Measurements from ENCODE around the gene DGKE. TPM values are rescaled to one million over a fixed set of nuclear protein-coding genes. Genes with fewer than 3 reads are reported as not detected.
A peak's percentile ranks its signal among the peaks of the same experiment; 100 is the strongest.

Gene DGKE
- total RNA-seq, 2 donors from 2014 or later = 7.8 to 10.5 TPM

- no peak for DNase-seq
- H3K4me1 ChIP-seq = no peaks in the 10 kb centered on the region
- no peak overlapping the region for H3K4me3 ChIP-seq
- H3K27me3 ChIP-seq = no peaks in the 10 kb centered on the region
- H3K9ac ChIP-seq (ENCODE audit: low read depth in 2 of 2, low read length in 2 of 2) = no peak overlapping the region
- no peak overlapping the region for H3K27ac ChIP-seq
- no peaks in the 10 kb centered on the region for H3K36me3 ChIP-seq
- no peak for TF ChIP-seq CTCF (IDR thresholded peaks at IDR 0.05)
- no peaks in the 10 kb centered on the region for H3K9me3 ChIP-seq
- intact Hi-C loops (cut with DNase I) = no loop called here
These were observed 7.1 kb upstream of the DGKE start for GRCh38 chr17:56826611-56827414.

GRCh38 chr17:56830726-56831368 lies 3.1 kb upstream of the DGKE start:
- Histone ChIP-seq H3K27me3 (no peaks in the 10 kb centered on the region), H3K9me3 (no peaks in the 10 kb centered on the region), H3K36me3 (no peaks in the 10 kb centered on the region), H3K4me1 (peaks cover 9% of the 10 kb centered on the region), H3K27ac (no peak overlapping the region), H3K9ac (ENCODE audit: low read depth in 2 of 2, low read length in 2 of 2) (no peak overlapping the region), H3K4me3 (no peak overlapping the region)
- DNase-seq = no peak
- no peak for TF ChIP-seq CTCF (IDR thresholded peaks at IDR 0.05)
- intact Hi-C loops (cut with DNase I) = no loop called here

GRCh38 chr17:56831369-56832095 lies 2.4 kb upstream of the DGKE start:
- Histone ChIP-seq H3K27ac (no peak overlapping the region), H3K4me3 (no peak overlapping the region), H3K4me1 (peaks cover 9% of the 10 kb centered on the region), H3K9ac (ENCODE audit: low read depth in 2 of 2, low read length in 2 of 2) (no peak overlapping the region), H3K36me3 (no peaks in the 10 kb centered on the region), H3K9me3 (no peaks in the 10 kb centered on the region), H3K27me3 (no peaks in the 10 kb centered on the region)
- TF ChIP-seq CTCF (IDR thresholded peaks at IDR 0.05) = no peak
- DNase-seq = no peak
- intact Hi-C loops (cut with DNase I) = no loop called here

- H3K4me3 ChIP-seq = peak overlapping the region; percentile 87
- H3K4me1 ChIP-seq = peaks cover 9% of the 10 kb centered on the region
- no peak for TF ChIP-seq CTCF (IDR thresholded peaks at IDR 0.05)
- DNase-seq = no peak
- no peaks in the 10 kb centered on the region for H3K9me3 ChIP-seq
- intact Hi-C loops (cut with DNase I) = no loop called here
- H3K27me3 ChIP-seq = no peaks in the 10 kb centered on the region
- H3K36me3 ChIP-seq = no peaks in the 10 kb centered on the region
- H3K9ac ChIP-seq (ENCODE audit: low read depth in 2 of 2, low read length in 2 of 2) = peak overlapping the region in 1 of 2 donors; percentile 32
- H3K27ac ChIP-seq = peak overlapping the region; percentile 93
These were observed 1.5 kb upstream of the DGKE start for GRCh38 chr17:56832446-56832845.

GRCh38 chr17:56833057-56833808 lies 718 bp upstream of the DGKE start:
- no peaks in the 10 kb centered on the region for H3K9me3 ChIP-seq
- peak overlapping the region; percentile 93 for H3K27ac ChIP-seq
- no peaks in the 10 kb centered on the region for H3K27me3 ChIP-seq
- intact Hi-C loops (cut with DNase I) = no loop called here
- TF ChIP-seq CTCF (IDR thresholded peaks at IDR 0.05) = no peak
- peak overlapping the region; percentile 80 to 82 for H3K9ac ChIP-seq (ENCODE audit: low read depth in 2 of 2, low read length in 2 of 2)
- peaks cover 9% of the 10 kb centered on the region for H3K4me1 ChIP-seq
- peak; percentile 71 for DNase-seq
- peak overlapping the region; percentile 87 for H3K4me3 ChIP-seq
- no peaks in the 10 kb centered on the region for H3K36me3 ChIP-seq
